HG03060 (cell line): ENCODE results near the gene EPHB2.

Experiments used
- ATAC-seq: cut with Tn5 transposase; IDR thresholded peaks from one replicate; pipeline ENCODE4 v1.9.1; 2021; ENCODE audit warnings: low read depth, moderate number of reproducible peaks; ENCODE audit not compliant: unreplicated experiment

EPHB2 gene

GRCh38 chr1:22796642-22797041 is 86.0 kb downstream of the EPHB2 start:
- no peak for ATAC-seq

- no peak for ATAC-seq
Observed at GRCh38 chr1:22798083-22798482, 87.4 kb downstream of the EPHB2 start.

GRCh38 chr1:22799971-22800370 is 89.3 kb downstream of the EPHB2 start:
- no peak for ATAC-seq

GRCh38 chr1:22800629-22801028 is 90.0 kb downstream of the EPHB2 start:
- no peak for ATAC-seq

- no peak for ATAC-seq
Observed at GRCh38 chr1:22801347-22801746, 90.7 kb downstream of the EPHB2 start.

GRCh38 chr1:22801761-22802160 is 91.1 kb downstream of the EPHB2 start:
- ATAC-seq: no peak

- no peak for ATAC-seq
Observed at GRCh38 chr1:22803833-22804232, 93.2 kb downstream of the EPHB2 start.

- ATAC-seq: no peak
Observed at GRCh38 chr1:22804406-22804805, 93.8 kb downstream of the EPHB2 start.

- ATAC-seq: no peak
Observed at GRCh38 chr1:22804969-22805671, 94.5 kb downstream of the EPHB2 start.

GRCh38 chr1:22805672-22806038 is 95.0 kb downstream of the EPHB2 start:
- ATAC-seq: no peak

GRCh38 chr1:22806584-22806983 is 95.9 kb downstream of the EPHB2 start:
- no peak for ATAC-seq

GRCh38 chr1:22807340-22807739 is 96.7 kb downstream of the EPHB2 start:
- ATAC-seq: no peak

GRCh38 chr1:22808186-22808675 is 97.6 kb downstream of the EPHB2 start:
- no peak for ATAC-seq

GRCh38 chr1:22808676-22809483 is 98.2 kb downstream of the EPHB2 start:
- no peak for ATAC-seq

GRCh38 chr1:22809783-22810182 is 99.1 kb downstream of the EPHB2 start:
- ATAC-seq: no peak

GRCh38 chr1:22810378-22810777 is 99.7 kb downstream of the EPHB2 start:
- no peak for ATAC-seq

GRCh38 chr1:22812092-22812880 is 101.6 kb downstream of the EPHB2 start:
- ATAC-seq: no peak

- ATAC-seq: no peak
Observed at GRCh38 chr1:22812993-22813790, 102.6 kb downstream of the EPHB2 start.

GRCh38 chr1:22814176-22815042 is 103.8 kb downstream of the EPHB2 start:
- ATAC-seq: no peak

- no peak for ATAC-seq
Observed at GRCh38 chr1:22815043-22815365, 104.4 kb downstream of the EPHB2 start.
